Measurements from ENCODE around the gene MICU1.

DNA sequence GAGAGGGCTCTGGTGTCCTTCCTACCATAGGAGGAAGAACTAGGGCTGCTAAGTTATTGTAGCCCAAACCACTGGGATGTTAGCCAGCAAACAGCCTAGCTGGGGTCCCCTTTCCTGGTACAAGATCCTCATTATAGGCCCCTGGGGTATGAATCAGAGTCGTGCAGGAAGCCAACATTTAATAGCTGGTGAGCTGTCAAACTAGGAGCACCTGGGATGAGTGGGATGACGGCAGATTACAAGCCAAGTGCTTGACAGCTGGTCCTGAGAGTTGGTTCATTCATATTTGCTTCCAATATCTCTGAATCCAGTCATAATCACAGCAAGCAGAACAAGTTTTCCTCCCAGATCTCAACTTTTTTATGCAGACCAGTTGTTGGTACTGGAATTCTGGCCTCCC lies 246.1 kb downstream of the MICU1 start:
- TF ChIP-seq, protein P1, sequence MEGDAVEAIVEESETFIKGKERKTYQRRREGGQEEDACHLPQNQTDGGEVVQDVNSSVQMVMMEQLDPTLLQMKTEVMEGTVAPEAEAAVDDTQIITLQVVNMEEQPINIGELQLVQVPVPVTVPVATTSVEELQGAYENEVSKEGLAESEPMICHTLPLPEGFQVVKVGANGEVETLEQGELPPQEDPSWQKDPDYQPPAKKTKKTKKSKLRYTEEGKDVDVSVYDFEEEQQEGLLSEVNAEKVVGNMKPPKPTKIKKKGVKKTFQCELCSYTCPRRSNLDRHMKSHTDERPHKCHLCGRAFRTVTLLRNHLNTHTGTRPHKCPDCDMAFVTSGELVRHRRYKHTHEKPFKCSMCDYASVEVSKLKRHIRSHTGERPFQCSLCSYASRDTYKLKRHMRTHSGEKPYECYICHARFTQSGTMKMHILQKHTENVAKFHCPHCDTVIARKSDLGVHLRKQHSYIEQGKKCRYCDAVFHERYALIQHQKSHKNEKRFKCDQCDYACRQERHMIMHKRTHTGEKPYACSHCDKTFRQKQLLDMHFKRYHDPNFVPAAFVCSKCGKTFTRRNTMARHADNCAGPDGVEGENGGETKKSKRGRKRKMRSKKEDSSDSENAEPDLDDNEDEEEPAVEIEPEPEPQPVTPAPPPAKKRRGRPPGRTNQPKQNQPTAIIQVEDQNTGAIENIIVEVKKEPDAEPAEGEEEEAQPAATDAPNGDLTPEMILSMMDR (IDR thresholded peaks at IDR 0.05), result no peak
- TF ChIP-seq POLR2A (IDR thresholded peaks at IDR 0.05), result no peak
